ENCODE data around the gene RARA. TPM values are rescaled to one million over a fixed set of nuclear protein-coding genes. Genes with fewer than 3 reads are reported as not detected.

RARA gene
- polyA plus RNA-seq, 3 donors: 14.9 to 63.9 (median 29.4) TPM

DNA sequence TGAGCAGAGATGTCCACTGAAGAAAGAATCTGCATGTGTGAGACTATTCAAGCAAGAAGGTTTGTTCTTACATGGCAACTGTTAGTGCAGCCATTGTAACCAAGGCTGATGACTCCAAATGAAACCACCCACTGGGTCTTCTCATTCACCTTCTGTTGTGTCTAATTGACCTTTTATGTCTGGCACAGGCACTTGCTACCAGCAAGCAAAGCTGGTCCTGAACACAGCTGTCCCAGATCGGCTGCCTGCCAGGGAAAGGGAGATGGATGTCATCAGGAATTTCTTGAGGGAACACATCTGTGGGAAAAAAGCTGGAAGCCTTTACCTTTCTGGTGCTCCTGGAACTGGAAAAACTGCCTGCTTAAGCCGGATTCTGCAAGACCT is 17.7 kb upstream of the RARA start:
- no peak for DNase-seq
- Histone ChIP-seq H2AFZ (ENCODE audit: insufficient read depth, low read depth, low read length, poor library complexity, severe bottlenecking) (no peak overlapping the region), H3K4me1 (ENCODE audit: control insufficient read depth in 1 of 2, insufficient read depth in 2 of 2, low read length in 2 of 2) (peaks cover 12 to 15% of the 10 kb centered on the region in 2 donors), H3K36me3 (replicated peaks in 1 of 2; ENCODE audit: control insufficient read depth in 1 of 2, insufficient read depth in 2 of 2, low read length in 2 of 2) (peaks cover 11 to 24% of the 10 kb centered on the region in 2 donors), H4K20me1 (ENCODE audit: insufficient read depth, low read length) (no peaks in the 10 kb centered on the region), H3K4me2 (replicated peaks; ENCODE audit: extremely low read depth, low read length, poor library complexity, severe bottlenecking) (no peak overlapping the region), H3K9me3 (replicated peaks in 1 of 2; ENCODE audit: control insufficient read depth in 1 of 2, insufficient read depth in 1 of 2, low read length in 2 of 2) (no peaks in the 10 kb centered on the region), H3K27ac (ENCODE audit: low read depth in 1 of 2, low read length in 2 of 2) (no peak overlapping the region), H3K27me3 (ENCODE audit: control insufficient read depth in 2 of 2, insufficient read depth in 2 of 2, low read length in 2 of 2) (no peaks in the 10 kb centered on the region), H3K9ac (ENCODE audit: insufficient read depth, low read length, poor library complexity, severe bottlenecking) (no peak overlapping the region), H3K79me2 (ENCODE audit: insufficient read depth, low read length) (peaks cover 37% of the 10 kb centered on the region), H3K4me3 (replicated peaks in 1 of 3; ENCODE audit: low read depth in 2 of 3, low read length in 3 of 3) (no peak overlapping the region)
- no peak overlapping the region for H3K27ac Mint-ChIP-seq
- peaks cover 15 to 27% of the 10 kb centered on the region in 2 donors for H3K36me3 Mint-ChIP-seq
- H3K9me3 Mint-ChIP-seq: no peaks in the 10 kb centered on the region
- H3K4me1 Mint-ChIP-seq: peaks cover 13% of the 10 kb centered on the region
- intact Hi-C loops (cut with micrococcal nuclease): loop anchor here (5.0 kb wide), 2 partner anchors 89 to 279 kb away; no protein-coding TSS in a partner anchor
- no peak overlapping the region for H3K4me3 Mint-ChIP-seq
- 93% methylated on average over 2 of the region's 2 CpGs for WGBS (ENCODE audit: insufficient coverage)
- H3K27me3 Mint-ChIP-seq (ENCODE audit: low read depth in 3 of 3): no peaks in the 10 kb centered on the region
- TF ChIP-seq, protein P1, sequence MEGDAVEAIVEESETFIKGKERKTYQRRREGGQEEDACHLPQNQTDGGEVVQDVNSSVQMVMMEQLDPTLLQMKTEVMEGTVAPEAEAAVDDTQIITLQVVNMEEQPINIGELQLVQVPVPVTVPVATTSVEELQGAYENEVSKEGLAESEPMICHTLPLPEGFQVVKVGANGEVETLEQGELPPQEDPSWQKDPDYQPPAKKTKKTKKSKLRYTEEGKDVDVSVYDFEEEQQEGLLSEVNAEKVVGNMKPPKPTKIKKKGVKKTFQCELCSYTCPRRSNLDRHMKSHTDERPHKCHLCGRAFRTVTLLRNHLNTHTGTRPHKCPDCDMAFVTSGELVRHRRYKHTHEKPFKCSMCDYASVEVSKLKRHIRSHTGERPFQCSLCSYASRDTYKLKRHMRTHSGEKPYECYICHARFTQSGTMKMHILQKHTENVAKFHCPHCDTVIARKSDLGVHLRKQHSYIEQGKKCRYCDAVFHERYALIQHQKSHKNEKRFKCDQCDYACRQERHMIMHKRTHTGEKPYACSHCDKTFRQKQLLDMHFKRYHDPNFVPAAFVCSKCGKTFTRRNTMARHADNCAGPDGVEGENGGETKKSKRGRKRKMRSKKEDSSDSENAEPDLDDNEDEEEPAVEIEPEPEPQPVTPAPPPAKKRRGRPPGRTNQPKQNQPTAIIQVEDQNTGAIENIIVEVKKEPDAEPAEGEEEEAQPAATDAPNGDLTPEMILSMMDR (IDR thresholded peaks at IDR 0.05): no peak

DNA sequence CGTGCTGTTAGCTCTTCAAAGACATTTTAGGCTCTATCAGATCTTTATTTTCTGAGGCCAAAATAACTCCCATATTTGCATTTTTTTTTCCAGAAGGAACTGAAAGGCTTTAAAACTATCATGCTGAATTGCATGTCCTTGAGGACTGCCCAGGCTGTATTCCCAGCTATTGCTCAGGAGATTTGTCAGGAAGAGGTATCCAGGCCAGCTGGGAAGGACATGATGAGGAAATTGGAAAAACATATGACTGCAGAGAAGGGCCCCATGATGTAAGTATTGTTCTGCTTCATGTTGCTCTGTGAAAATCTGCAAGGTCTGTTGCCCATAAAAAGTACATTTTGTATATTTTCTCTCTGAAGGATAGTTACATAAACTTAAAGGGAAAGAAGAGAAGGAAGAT is 15.6 kb upstream of the RARA start:
- Mint-ChIP-seq H3K4me1 (peaks cover 3% of the 10 kb centered on the region), H3K9me3 (no peaks in the 10 kb centered on the region), H3K27me3 (ENCODE audit: low read depth in 3 of 3) (peaks cover 0 to 2% (median 0%) of the 10 kb centered on the region in 3 donors), H3K4me3 (no peak overlapping the region), H3K36me3 (peaks cover 23 to 41% of the 10 kb centered on the region in 2 donors), H3K27ac (peak overlapping the region in 1 of 7 donors; percentile 15)
- Histone ChIP-seq H3K4me3 (replicated peaks in 1 of 3; ENCODE audit: low read depth in 2 of 3, low read length in 3 of 3) (no peak overlapping the region), H4K20me1 (ENCODE audit: insufficient read depth, low read length) (no peaks in the 10 kb centered on the region), H3K79me2 (ENCODE audit: insufficient read depth, low read length) (peaks cover 30% of the 10 kb centered on the region), H2AFZ (ENCODE audit: insufficient read depth, low read depth, low read length, poor library complexity, severe bottlenecking) (no peak overlapping the region), H3K27me3 (ENCODE audit: control insufficient read depth in 2 of 2, insufficient read depth in 2 of 2, low read length in 2 of 2) (no peaks in the 10 kb centered on the region), H3K9ac (ENCODE audit: insufficient read depth, low read length, poor library complexity, severe bottlenecking) (no peak overlapping the region), H3K36me3 (replicated peaks in 1 of 2; ENCODE audit: control insufficient read depth in 1 of 2, insufficient read depth in 2 of 2, low read length in 2 of 2) (peaks cover 13 to 32% of the 10 kb centered on the region in 2 donors), H3K4me1 (ENCODE audit: control insufficient read depth in 1 of 2, insufficient read depth in 2 of 2, low read length in 2 of 2) (peaks cover 4 to 8% of the 10 kb centered on the region in 2 donors), H3K27ac (ENCODE audit: low read depth in 1 of 2, low read length in 2 of 2) (no peak overlapping the region), H3K9me3 (replicated peaks in 1 of 2; ENCODE audit: control insufficient read depth in 1 of 2, insufficient read depth in 1 of 2, low read length in 2 of 2) (no peaks in the 10 kb centered on the region), H3K4me2 (replicated peaks; ENCODE audit: extremely low read depth, low read length, poor library complexity, severe bottlenecking) (no peak overlapping the region)
- 100% methylated on average over 1 of the region's 1 CpG for WGBS (ENCODE audit: insufficient coverage)
- TF ChIP-seq, protein P1 (IDR thresholded peaks at IDR 0.05): no peak
- intact Hi-C loops (cut with micrococcal nuclease): loop anchor here (5.0 kb wide), 2 partner anchors 91 to 281 kb away; no protein-coding TSS in a partner anchor
- DNase-seq: no peak

All from CD14-positive monocyte (primary cell).